NCI-H1105 treated with DMSO at 0.1 percent for 48 hours (cell line): Measurements from ENCODE around the gene TRAF7.
A peak's percentile ranks its signal among the peaks of the same experiment; 100 is the strongest.

Experiments used
- DNase-seq: peaks from one replicate; lab custom pipeline; 2025; lab: John Stamatoyannopoulos, UW

TRAF7 gene

DNA sequence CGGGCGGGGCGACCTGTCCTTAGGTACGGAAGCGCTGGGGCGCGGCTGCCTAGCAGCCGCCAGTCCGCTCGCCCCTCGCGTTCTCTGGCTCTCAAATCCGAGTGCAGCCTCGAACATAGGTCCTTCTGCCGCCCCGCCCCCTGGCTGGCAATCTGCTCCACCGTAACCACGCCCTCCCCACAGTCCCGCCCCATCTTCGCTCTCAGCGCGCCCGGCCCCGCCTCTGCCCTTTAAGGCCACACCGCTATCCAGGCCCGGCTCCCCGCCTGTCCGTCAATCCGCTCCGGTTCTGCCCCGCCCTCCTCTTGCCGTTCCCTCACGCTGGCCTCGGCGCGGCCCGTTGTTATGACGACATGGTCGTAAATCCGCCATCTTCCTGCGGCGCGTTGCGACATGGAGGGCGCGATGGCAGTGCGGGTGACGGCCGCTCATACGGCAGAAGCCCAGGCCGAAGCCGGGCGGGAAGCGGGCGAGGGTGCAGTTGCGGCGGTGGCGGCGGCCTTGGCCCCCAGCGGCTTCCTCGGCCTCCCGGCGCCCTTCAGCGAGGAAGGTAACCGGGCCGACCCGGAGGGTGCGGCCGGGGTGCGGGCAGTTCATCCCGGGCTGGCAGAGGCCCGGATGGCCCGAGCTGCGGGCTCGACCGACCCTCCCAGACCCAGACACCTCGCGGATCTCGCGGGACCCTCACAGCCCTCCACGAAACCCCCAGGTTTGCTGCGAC is 67.8 kb downstream of the TRAF7 start, which contains the start of gene E4F1:
E4F1 (plus strand) TSS at position 371 of the 721 bp plus-strand sequence; CDS start at position 394, 23 bp downstream.
- peak; percentile 92 for DNase-seq

DNA sequence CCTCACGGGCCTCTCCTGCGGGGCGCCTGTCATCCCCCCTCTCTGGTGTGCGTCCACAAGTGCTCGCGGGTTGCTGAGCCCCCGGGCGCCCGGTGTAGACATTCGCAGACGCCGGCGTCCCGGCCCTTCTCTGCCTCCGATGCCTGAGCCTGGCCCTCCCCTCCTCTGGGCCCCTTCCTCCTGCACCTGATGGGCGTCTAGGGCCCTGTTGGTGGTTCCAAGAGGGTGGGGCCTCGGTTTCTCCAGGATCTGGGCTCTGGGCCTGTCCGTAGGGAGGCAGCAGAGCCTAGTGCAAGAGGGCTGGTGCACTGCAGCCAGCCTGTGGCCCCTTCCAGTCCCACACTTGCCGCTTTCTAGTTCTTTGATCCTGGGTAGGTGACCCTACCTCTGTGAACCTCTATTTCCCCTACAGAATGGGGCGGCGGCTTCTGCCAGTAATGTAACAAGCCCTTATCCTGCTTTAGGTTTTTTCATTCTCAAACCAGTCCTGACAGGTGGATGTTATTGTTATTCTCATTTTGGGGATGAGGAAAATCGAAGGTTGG is 68.4 kb downstream of the TRAF7 start:
- DNase-seq: no peak

DNA sequence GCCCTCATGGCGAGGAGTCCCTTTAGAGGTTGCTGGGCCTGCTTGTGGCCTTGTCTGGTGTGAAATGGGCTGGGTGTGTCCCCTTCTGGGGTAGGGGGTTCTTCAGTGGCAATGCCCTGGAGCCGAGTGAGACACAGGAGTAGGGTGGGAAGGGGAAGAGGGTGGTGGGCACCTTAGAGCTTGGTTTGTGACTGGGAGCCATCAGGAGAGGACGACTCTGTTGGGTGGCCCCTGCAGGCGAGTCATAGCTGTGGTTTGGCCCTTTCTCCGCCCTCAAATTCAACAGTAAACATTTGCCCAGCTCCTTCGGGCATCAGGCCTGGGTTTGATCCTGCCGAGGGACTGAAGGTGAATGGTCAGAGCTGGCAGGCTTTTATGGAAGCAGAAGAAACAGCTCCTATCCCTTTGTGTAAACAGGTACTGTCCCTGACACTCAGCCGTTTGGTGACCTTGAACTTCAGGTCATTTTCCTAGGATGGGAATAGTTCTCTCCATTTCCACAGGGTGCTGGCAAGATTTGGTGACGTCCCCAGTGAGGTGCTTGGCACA is 70.7 kb downstream of the TRAF7 start:
- no peak for DNase-seq

DNA sequence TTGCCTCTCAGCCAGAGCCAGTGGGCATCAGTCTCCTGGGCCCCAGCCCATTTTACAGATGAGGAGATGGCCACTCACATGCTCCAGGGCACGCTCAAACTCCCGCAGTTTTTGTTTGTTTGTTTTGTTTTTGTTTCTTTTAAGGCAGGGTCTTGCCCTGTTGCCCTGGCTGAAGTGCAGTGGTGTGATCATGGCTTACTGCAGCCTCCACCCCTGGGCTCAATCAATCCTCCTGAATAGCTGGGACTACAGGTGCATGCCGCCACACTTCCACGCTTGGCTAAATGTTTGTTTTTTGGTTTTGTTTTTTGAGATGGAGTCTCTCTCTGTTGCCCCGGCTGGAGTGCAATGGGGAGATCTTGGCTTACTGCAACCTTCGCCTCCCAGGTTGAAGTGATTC is 71.3 kb downstream of the TRAF7 start:
- no peak for DNase-seq
